GM12878 (cell line): Measurements from ENCODE around the gene RBPJL. TPM values are rescaled to one million over a fixed set of nuclear protein-coding genes. Genes with fewer than 3 reads are reported as not detected.

Experiments used
- ATAC-seq: fragments of 200-7000 bp; cut with Tn5 transposase; 3 replicates; pipeline ENCODE4 v1.9.1; 2020; ENCODE audit warnings: mild to moderate bottlenecking, moderate library complexity
- BruUV-seq: library from RNA; stranded (reverse); fragments of 400-500 nt; replicated peaks from 2 replicates; lab custom pipeline; 2021; lab: Mats Ljungman, UMichigan
- CTCF ChIA-PET: fragments of 300-600 bp; sonication (Branson Sonifier 250); formaldehyde crosslinking; extraction: SDS; loops from one replicate; lab custom pipeline; 2021; ENCODE audit warnings: inconsistent platforms; lab: Yijun Ruan, JAX
- POLR2A ChIA-PET: fragments of 350-600 bp; formaldehyde crosslinking; extraction: SDS; loops from one replicate; lab custom pipeline; 2021; ENCODE audit warnings: inconsistent platforms; lab: Charles Lee
- RAD21 ChIA-PET: fragments of 300-600 bp; sonication (Branson Sonifier 250); formaldehyde crosslinking; loops from one replicate; lab custom pipeline; 2023; ENCODE audit warnings: antibody characterized with exemption; ENCODE audit not compliant: unreplicated experiment; lab: Charles Lee
- SMC1A ChIA-PET: fragments of 300-600 bp; sonication (Branson Sonifier 250); formaldehyde crosslinking; loops from one replicate; lab custom pipeline; 2023; ENCODE audit not compliant: unreplicated experiment, uncharacterized antibody; lab: Charles Lee
- DNase-seq: peaks from one replicate; pipeline ENCODE4 v3.0.0-alpha.2; 2011; ENCODE audit warnings: low read depth, low spot score
- FAIRE-seq: peaks from 3 replicates; lab custom pipeline; 2011; peaks lifted over from hg19 to GRCh38; lab: Jason Lieb, UNC
- H2AFZ ChIP-seq: 2 replicates; pipeline ENCODE4 v1.6.0; 2011; ENCODE audit warnings: low read depth, low read length, control low read depth; ENCODE audit not compliant: control insufficient read depth
- H3K27ac ChIP-seq: 2 replicates; pipeline ENCODE4 v1.5.1; 2011; ENCODE audit warnings: control low read depth; ENCODE audit not compliant: control insufficient read depth, insufficient read depth
- H3K27me3 ChIP-seq, 2 experiments: replicated peaks in 1 of 2; 2 replicates each; pipeline versions ENCODE4 v1.6.0 to v1.6.1; 2011; ENCODE audit warnings: low read length in 1 of 2; ENCODE audit not compliant: control insufficient read depth in 2 of 2, insufficient read depth in 2 of 2
- H3K36me3 ChIP-seq, 2 experiments: 2 replicates each; pipeline ENCODE4 v1.5.1; 2011; ENCODE audit warnings: low read length in 1 of 2; ENCODE audit not compliant: control insufficient read depth in 2 of 2, insufficient read depth in 2 of 2
- H3K4me1 ChIP-seq: 2 replicates; pipeline ENCODE4 v1.6.1; 2011; ENCODE audit warnings: mild to moderate bottlenecking, low read length, moderate library complexity, mixed read lengths; ENCODE audit not compliant: control insufficient read depth, insufficient read depth
- H3K4me2 ChIP-seq: 2 replicates; pipeline ENCODE4 v1.6.0; 2011; ENCODE audit warnings: control low read depth; ENCODE audit not compliant: control insufficient read depth, insufficient read depth
- H3K4me3 ChIP-seq: fragments of 200-600 bp; sonication (generic); 2 replicates; pipeline ENCODE4 v1.5.1; 2016
- H3K79me2 ChIP-seq: 2 replicates; pipeline ENCODE4 v1.6.0; 2011; ENCODE audit warnings: low read length; ENCODE audit not compliant: control insufficient read depth, insufficient read depth
- H3K9ac ChIP-seq: 2 replicates; pipeline ENCODE4 v1.8.0; 2011; ENCODE audit warnings: low read length, control low read depth, mixed read lengths; ENCODE audit not compliant: control insufficient read depth, insufficient read depth
- H3K9me3 ChIP-seq: replicated peaks from 3 replicates; pipeline ENCODE4 v1.5.1; 2011; ENCODE audit warnings: mild to moderate bottlenecking, low read length; ENCODE audit not compliant: control insufficient read depth, insufficient read depth
- H4K20me1 ChIP-seq: 2 replicates; pipeline ENCODE4 v1.6.0; 2011; ENCODE audit not compliant: control insufficient read depth, insufficient read depth
- ASH2L ChIP-seq: fragments of 300-600, 200-600 bp; sonication (generic); IDR thresholded peaks from 2 replicates; pipeline ENCODE4 v1.6.1; 2017; ENCODE audit warnings: low read depth, mild to moderate bottlenecking, borderline replicate concordance
- MTA2 ChIP-seq: fragments of 450-650 bp; IDR thresholded peaks from 2 replicates; pipeline ENCODE4 v1.6.1; 2016; ENCODE audit warnings: low read depth, mild to moderate bottlenecking, moderate library complexity
- PBX3 ChIP-seq: IDR thresholded peaks from 2 replicates; pipeline ENCODE4 v1.6.1; 2011; ENCODE audit warnings: mild to moderate bottlenecking, low read depth, low read length, moderate library complexity; ENCODE audit not compliant: insufficient replicate concordance
- PML ChIP-seq: IDR thresholded peaks from 2 replicates; pipeline ENCODE4 v1.6.1; 2012; ENCODE audit warnings: low read length, inconsistent platforms
- POLR2AphosphoS2 ChIP-seq: IDR thresholded peaks from 2 replicates; pipeline ENCODE4 v1.6.1; 2011; ENCODE audit warnings: low read depth, mild to moderate bottlenecking, low read length, improper control_type of control experiment, moderate library complexity
- RAD51 ChIP-seq: fragments of 450-650 bp; IDR thresholded peaks from 2 replicates; pipeline ENCODE4 v1.6.1; 2016; ENCODE audit warnings: moderate library complexity, mild to moderate bottlenecking, inconsistent platforms
- SMARCA5 ChIP-seq: fragments of 450-650 bp; IDR thresholded peaks from 2 replicates; pipeline ENCODE4 v1.6.1; 2017; ENCODE audit warnings: mild to moderate bottlenecking
- SREBF2 ChIP-seq: IDR thresholded peaks from 2 replicates; pipeline ENCODE4 v1.6.1; 2012; ENCODE audit warnings: mild to moderate bottlenecking, low read length
- WRNIP1 ChIP-seq: IDR thresholded peaks from 2 replicates; pipeline ENCODE4 v1.6.1; 2011; ENCODE audit warnings: low read depth, low read length, improper control_type of control experiment, borderline replicate concordance
- YY1 ChIP-seq: IDR thresholded peaks from 2 replicates; pipeline ENCODE4 v1.6.1; 2011; ENCODE audit warnings: low read depth, mild to moderate bottlenecking, low read length
- ZNF622 ChIP-seq: fragments of 450-650 bp; IDR thresholded peaks from 2 replicates; pipeline ENCODE4 v1.6.1; 2017; ENCODE audit warnings: mild to moderate bottlenecking, inconsistent platforms
- whole genome bisulfite sequencing: methylation state at CpG from one replicate; pipeline ENCODE4 v1.1.6; 2016; ENCODE audit warnings: low lambda C conversion rate; ENCODE audit not compliant: insufficient replicate concordance, insufficient coverage; ENCODE audit errors: missing lambda C conversion rate; 5-methylcytosine and 5-hydroxymethylcytosine counted together
- in situ Hi-C: fragments of 300-500 bp; cut with MboI; formaldehyde crosslinking; loops from 9 replicates; pipeline ENCODE4 v1.14.3; 2018; ENCODE audit warnings: mixed read lengths
- intact Hi-C: fragments of 100-400 bp; cut with micrococcal nuclease; formaldehyde crosslinking; loops from one replicate; pipeline ENCODE4 v1.14.2; 2022; ENCODE audit not compliant: unreplicated experiment
- polyA plus RNA-seq, 11 experiments: library from polyadenylated mRNA; depleted of rRNA in 4 of 11; unstranded in 6 of 11; stranded (reverse) in 5 of 11; fragments of >200 nt; fragmentation: Nextera tagmentation in 4 of 11; fragmentation: Illumina TruSeq in 1 of 11; extraction: Ambion mirVana in 4 of 11; extraction: Trizol in 1 of 11; gene quantifications; 1 replicate in 1 of 11; 2 replicates in 10 of 11; pipeline versions ENCODE4 v1.2.1 to v1.2.3, GENCODE V29; 2011 to 2016; ENCODE audit warnings: inconsistent platforms in 2 of 11, missing spikeins in 2 of 11, low read depth in 1 of 11
- total RNA-seq, 4 experiments: library from RNA; depleted of rRNA in 3 of 4; stranded (reverse); fragments of >200 nt in 3 of 4; fragmentation: Illumina TruSeq in 1 of 4; extraction: Trizol in 1 of 4; gene quantifications; 2 replicates each; pipeline versions ENCODE4 v1.2.1 to v1.2.3, GENCODE V29; 2013 to 2021
- TF ChIP-seq, protein P1 (sequence below): IDR thresholded peaks from 2 replicates; pipeline ENCODE4 v1.6.1; 2011; ENCODE audit warnings: low read depth, mild to moderate bottlenecking, low read length, moderate library complexity, borderline replicate concordance; ENCODE audit errors: extremely low read depth
- TF ChIP-seq, protein P2 (sequence below): fragments of 450-650 bp; IDR thresholded peaks from 2 replicates; pipeline ENCODE4 v1.6.1; 2017; ENCODE audit warnings: mild to moderate bottlenecking, moderate library complexity
- TF ChIP-seq, protein P3 (sequence below): fragments of 450-650 bp; formaldehyde crosslinking; IDR thresholded peaks from 2 replicates; pipeline ENCODE4 v1.4.0; 2022; ENCODE audit warnings: mild to moderate bottlenecking, moderate library complexity

RBPJL gene
- total and polyA plus RNA-seq, 10 of the 15 experiments (the other 5 are each of a cell fraction or from before 2014, with no cell fraction given): 0.18 TPM; not detected in 9

DNA sequence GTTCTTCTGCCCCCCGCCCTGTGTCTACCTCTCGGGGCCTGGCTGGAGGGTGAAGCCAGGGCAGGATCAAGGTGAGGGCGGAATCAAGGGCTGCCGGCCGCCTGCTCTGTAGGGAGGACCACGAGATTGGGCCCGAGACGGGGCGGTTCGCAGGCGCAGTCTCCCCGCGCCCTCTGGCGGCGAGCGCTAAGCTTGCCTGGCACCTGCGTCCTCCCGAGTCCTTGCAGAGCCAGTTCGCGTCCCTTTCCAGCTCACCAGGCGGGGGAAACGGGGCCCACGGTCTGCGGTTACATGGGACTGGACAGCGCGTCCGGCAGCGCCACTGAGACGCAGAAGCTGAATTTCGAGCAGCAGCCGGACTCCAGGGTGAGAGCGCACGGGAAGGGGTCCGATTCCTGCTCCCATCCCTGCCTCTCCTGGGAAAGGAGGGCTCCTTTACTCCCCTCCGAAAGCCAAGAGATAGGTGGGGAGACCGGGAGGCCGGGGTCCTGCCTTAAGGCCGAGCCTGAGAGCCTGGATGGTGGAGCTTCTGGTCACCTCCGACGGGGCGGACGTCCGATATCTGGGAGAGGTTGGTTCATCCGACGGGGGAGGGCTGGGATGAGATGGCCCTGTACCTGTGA is 5.1 kb downstream of the RBPJL start (continued):
- TF ChIP-seq SMARCA5 (peak; percentile 78), PML (no peak), SREBF2 (no peak), ZNF622 (no peak), WRNIP1 (no peak), POLR2AphosphoS2 (no peak), YY1 (peak; percentile 37; the same call in 1 of the 2 replicates), MTA2 (no peak), ASH2L (no peak), PBX3 (no peak)
- TF ChIP-seq, protein P1, sequence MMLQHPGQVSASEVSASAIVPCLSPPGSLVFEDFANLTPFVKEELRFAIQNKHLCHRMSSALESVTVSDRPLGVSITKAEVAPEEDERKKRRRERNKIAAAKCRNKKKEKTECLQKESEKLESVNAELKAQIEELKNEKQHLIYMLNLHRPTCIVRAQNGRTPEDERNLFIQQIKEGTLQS: no peak

GRCh38 chr20:45312241-45312640 is 5.6 kb downstream of the RBPJL start:
- H4K20me1 ChIP-seq: no peaks in the 10 kb centered on the region
- no peak for ATAC-seq
- no peaks in the 10 kb centered on the region for H3K36me3 ChIP-seq
- no peaks in the 10 kb centered on the region for H3K4me1 ChIP-seq
- no peak overlapping the region for H3K27ac ChIP-seq
- ChIA-PET SMC1A (interaction anchor here (0.7 to 1.2 kb wide), 4 partner anchors 9 to 124 kb away, joined by 3 to 4 read pairs (median 3); no protein-coding TSS in a partner anchor), RAD21 (interaction anchor here (0.8 to 1.0 kb wide), 2 partner anchors 125 to 172 kb away, joined by 3 to 5 read pairs; no protein-coding TSS in a partner anchor), CTCF (interaction anchor here (0.6 to 11.2 kb wide), 16 partner anchors 9 to 316 kb away, joined by 3 to 121 read pairs (median 4); partner anchors contain the start of gene SYS1), POLR2A (interaction anchor here (0.6 kb wide), 1 partner anchor 20 kb away, joined by 4 read pairs; no protein-coding TSS in a partner anchor)
- WGBS: 31% methylated on average over 21 of the region's 21 CpGs
- H3K27me3 ChIP-seq: peaks cover 6 to 8% of the 10 kb centered on the region in 2 experiments; a peak in 3 of 4 replicates
- H3K9me3 ChIP-seq: no peaks in the 10 kb centered on the region
- no peak overlapping the region for H2AFZ ChIP-seq
- no peak overlapping the region for H3K4me2 ChIP-seq
- BruUV-seq: no TSS peak
- no peak for DNase-seq
- intact Hi-C loops: no loop called here
- H3K4me3 ChIP-seq: no peak overlapping the region
- in situ Hi-C loops: no loop called here
- H3K9ac ChIP-seq: no peak overlapping the region
- no peaks in the 10 kb centered on the region for H3K79me2 ChIP-seq
- no peak for FAIRE-seq
- TF ChIP-seq, protein P2, sequence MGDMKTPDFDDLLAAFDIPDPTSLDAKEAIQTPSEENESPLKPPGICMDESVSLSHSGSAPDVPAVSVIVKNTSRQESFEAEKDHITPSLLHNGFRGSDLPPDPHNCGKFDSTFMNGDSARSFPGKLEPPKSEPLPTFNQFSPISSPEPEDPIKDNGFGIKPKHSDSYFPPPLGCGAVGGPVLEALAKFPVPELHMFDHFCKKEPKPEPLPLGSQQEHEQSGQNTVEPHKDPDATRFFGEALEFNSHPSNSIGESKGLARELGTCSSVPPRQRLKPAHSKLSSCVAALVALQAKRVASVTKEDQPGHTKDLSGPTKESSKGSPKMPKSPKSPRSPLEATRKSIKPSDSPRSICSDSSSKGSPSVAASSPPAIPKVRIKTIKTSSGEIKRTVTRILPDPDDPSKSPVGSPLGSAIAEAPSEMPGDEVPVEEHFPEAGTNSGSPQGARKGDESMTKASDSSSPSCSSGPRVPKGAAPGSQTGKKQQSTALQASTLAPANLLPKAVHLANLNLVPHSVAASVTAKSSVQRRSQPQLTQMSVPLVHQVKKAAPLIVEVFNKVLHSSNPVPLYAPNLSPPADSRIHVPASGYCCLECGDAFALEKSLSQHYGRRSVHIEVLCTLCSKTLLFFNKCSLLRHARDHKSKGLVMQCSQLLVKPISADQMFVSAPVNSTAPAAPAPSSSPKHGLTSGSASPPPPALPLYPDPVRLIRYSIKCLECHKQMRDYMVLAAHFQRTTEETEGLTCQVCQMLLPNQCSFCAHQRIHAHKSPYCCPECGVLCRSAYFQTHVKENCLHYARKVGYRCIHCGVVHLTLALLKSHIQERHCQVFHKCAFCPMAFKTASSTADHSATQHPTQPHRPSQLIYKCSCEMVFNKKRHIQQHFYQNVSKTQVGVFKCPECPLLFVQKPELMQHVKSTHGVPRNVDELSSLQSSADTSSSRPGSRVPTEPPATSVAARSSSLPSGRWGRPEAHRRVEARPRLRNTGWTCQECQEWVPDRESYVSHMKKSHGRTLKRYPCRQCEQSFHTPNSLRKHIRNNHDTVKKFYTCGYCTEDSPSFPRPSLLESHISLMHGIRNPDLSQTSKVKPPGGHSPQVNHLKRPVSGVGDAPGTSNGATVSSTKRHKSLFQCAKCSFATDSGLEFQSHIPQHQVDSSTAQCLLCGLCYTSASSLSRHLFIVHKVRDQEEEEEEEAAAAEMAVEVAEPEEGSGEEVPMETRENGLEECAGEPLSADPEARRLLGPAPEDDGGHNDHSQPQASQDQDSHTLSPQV: no peak
- no peak for TF ChIP-seq RAD51
- TF ChIP-seq, protein P3, sequence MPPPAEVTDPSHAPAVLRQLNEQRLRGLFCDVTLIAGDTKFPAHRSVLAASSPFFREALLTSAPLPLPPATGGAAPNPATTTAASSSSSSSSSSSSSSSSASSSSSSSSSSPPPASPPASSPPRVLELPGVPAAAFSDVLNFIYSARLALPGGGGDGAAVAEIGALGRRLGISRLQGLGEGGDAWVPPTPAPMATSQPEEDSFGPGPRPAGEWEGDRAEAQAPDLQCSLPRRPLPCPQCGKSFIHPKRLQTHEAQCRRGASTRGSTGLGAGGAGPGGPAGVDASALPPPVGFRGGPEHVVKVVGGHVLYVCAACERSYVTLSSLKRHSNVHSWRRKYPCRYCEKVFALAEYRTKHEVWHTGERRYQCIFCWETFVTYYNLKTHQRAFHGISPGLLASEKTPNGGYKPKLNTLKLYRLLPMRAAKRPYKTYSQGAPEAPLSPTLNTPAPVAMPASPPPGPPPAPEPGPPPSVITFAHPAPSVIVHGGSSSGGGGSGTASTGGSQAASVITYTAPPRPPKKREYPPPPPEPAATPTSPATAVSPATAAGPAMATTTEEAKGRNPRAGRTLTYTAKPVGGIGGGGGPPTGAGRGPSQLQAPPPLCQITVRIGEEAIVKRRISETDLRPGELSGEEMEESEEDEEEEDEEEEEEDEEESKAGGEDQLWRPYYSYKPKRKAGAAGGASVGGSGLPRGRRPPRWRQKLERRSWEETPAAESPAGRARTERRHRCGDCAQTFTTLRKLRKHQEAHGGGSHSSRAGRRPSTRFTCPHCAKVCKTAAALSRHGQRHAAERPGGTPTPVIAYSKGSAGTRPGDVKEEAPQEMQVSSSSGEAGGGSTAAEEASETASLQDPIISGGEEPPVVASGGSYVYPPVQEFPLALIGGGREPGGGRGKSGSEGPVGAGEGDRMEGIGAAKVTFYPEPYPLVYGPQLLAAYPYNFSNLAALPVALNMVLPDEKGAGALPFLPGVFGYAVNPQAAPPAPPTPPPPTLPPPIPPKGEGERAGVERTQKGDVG: no peak
